Endothelial cell of umbilical vein (primary cell): ENCODE measurements around the gene AURKAIP1.

Experiments
- MAX ChIP-seq: IDR thresholded peaks from 2 replicates; pipeline ENCODE4 v1.6.1; 2011; ENCODE audit not compliant: insufficient read depth, insufficient read length
- MYC ChIP-seq: IDR thresholded peaks from one replicate; pipeline ENCODE4 v1.6.1; 2011; ENCODE audit warnings: mild to moderate bottlenecking, low read depth, low read length
- POLR2A ChIP-seq: IDR thresholded peaks from 2 replicates; pipeline ENCODE4 v1.6.1; 2012; ENCODE audit warnings: low read depth, mild to moderate bottlenecking, control low read depth, low read length
- TF ChIP-seq, protein P1 (sequence below), 2 donors: IDR thresholded peaks; 1 replicate in 1 of 2; 2 replicates in 1 of 2; pipeline ENCODE4 v1.5.1; 2011; ENCODE audit warnings: low read length in 2 of 2, mild to moderate bottlenecking in 2 of 2, moderate library complexity in 2 of 2, control low read depth in 1 of 2, inconsistent platforms in 1 of 2, low read depth in 1 of 2; ENCODE audit not compliant: insufficient read depth in 1 of 2; ENCODE audit errors: extremely low read depth in 1 of 2

DNA sequence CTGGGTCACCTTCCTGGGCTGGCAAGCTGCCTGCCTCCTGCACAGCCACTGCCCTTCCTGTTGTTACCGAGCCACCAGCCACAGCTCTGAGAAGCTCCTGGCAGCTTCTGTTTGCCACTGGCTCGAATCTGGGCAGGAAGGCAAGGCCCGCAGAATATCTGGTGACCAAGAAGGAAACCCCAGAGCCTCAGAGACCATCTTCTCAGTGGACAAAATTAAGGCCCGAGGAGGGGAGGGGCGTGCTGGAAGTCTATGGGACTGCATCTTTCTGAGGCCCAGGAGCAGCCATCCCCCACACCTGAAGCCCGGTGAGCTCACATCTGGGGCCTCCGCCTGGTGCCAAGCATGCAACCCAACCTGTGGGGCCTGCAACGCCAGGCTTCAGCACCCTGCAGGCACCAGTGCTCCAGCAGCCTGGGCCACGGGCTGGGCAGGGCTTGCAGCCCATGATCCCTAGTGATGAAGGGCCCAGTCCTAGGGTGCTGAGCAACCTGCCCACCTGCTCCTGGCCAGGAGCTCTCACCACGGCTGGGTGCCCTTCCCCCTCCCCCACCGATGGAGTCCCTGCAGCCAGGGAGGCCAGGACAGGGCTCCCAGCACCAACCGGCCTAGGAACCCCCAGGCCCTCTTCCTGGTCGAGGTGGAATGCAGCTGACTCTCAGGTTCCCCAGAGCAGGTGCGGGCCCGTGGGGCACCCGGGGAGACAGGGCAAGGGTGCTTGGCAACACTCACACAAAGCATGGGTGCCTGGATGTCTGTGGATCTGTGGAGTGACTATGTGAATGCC, 49.5 kb downstream of the AURKAIP1 start:
- no peak for TF ChIP-seq POLR2A
- TF ChIP-seq, protein P1, sequence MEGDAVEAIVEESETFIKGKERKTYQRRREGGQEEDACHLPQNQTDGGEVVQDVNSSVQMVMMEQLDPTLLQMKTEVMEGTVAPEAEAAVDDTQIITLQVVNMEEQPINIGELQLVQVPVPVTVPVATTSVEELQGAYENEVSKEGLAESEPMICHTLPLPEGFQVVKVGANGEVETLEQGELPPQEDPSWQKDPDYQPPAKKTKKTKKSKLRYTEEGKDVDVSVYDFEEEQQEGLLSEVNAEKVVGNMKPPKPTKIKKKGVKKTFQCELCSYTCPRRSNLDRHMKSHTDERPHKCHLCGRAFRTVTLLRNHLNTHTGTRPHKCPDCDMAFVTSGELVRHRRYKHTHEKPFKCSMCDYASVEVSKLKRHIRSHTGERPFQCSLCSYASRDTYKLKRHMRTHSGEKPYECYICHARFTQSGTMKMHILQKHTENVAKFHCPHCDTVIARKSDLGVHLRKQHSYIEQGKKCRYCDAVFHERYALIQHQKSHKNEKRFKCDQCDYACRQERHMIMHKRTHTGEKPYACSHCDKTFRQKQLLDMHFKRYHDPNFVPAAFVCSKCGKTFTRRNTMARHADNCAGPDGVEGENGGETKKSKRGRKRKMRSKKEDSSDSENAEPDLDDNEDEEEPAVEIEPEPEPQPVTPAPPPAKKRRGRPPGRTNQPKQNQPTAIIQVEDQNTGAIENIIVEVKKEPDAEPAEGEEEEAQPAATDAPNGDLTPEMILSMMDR (IDR thresholded peaks at IDR 0.05; ENCODE audit: extremely low read depth in 1 of 2, insufficient read depth in 1 of 2, low read depth in 1 of 2, low read length in 2 of 2) = no peak
- TF ChIP-seq MYC = no peak
- no peak for TF ChIP-seq MAX
